ENCODE results near the gene PUM2. TPM values are rescaled to one million over a fixed set of nuclear protein-coding genes. Genes with fewer than 3 reads are reported as not detected.

Gene PUM2
- total RNA-seq, 1 donor from 2014 or later: 113 TPM

- no peak for DNase-seq
- H3K36me3 Mint-ChIP-seq (ENCODE audit: unreplicated experiment): no peaks in the 10 kb centered on the region
- peaks cover 9% of the 10 kb centered on the region for H3K27me3 Mint-ChIP-seq (ENCODE audit: unreplicated experiment)
- no peak for TF ChIP-seq CTCF (IDR thresholded peaks at IDR 0.05; ENCODE audit: partially characterized antibody, unreplicated experiment)
- H3K4me1 Mint-ChIP-seq (ENCODE audit: low read depth, unreplicated experiment): peaks cover 6% of the 10 kb centered on the region
- peaks cover 2% of the 10 kb centered on the region for H3K9me3 Mint-ChIP-seq (ENCODE audit: unreplicated experiment)
- H3K4me3 Mint-ChIP-seq (ENCODE audit: unreplicated experiment): no peak overlapping the region
- H3K27ac Mint-ChIP-seq (ENCODE audit: unreplicated experiment): no peak overlapping the region
These were observed 34.3 kb upstream of the PUM2 start for GRCh38 chr2:20384953-20385352.

- Mint-ChIP-seq H3K4me1 (ENCODE audit: low read depth, unreplicated experiment) (peaks cover 14% of the 10 kb centered on the region), H3K27ac (ENCODE audit: unreplicated experiment) (no peak overlapping the region), H3K27me3 (ENCODE audit: unreplicated experiment) (peaks cover 15% of the 10 kb centered on the region), H3K9me3 (ENCODE audit: unreplicated experiment) (peaks cover 7% of the 10 kb centered on the region), H3K4me3 (ENCODE audit: unreplicated experiment) (no peak overlapping the region), H3K36me3 (ENCODE audit: unreplicated experiment) (no peaks in the 10 kb centered on the region)
- no peak for TF ChIP-seq CTCF (IDR thresholded peaks at IDR 0.05; ENCODE audit: partially characterized antibody, unreplicated experiment)
- no peak for DNase-seq
These were observed 32.5 kb upstream of the PUM2 start for GRCh38 chr2:20382965-20383810.

GRCh38 chr2:20381457-20381856 lies 30.8 kb upstream of the PUM2 start:
- peaks cover 4% of the 10 kb centered on the region for H3K9me3 Mint-ChIP-seq (ENCODE audit: unreplicated experiment)
- no peak overlapping the region for H3K4me3 Mint-ChIP-seq (ENCODE audit: unreplicated experiment)
- H3K27ac Mint-ChIP-seq (ENCODE audit: unreplicated experiment): peak overlapping the region; percentile 8

GRCh38 chr2:20378891-20379519 lies 28.4 kb upstream of the PUM2 start:
- Mint-ChIP-seq H3K27ac (ENCODE audit: unreplicated experiment) (peak overlapping the region; percentile 88), H3K9me3 (ENCODE audit: unreplicated experiment) (peaks cover 4% of the 10 kb centered on the region), H3K27me3 (ENCODE audit: unreplicated experiment) (peaks cover 12% of the 10 kb centered on the region), H3K4me1 (ENCODE audit: low read depth, unreplicated experiment) (peaks cover 18% of the 10 kb centered on the region), H3K4me3 (ENCODE audit: unreplicated experiment) (no peak overlapping the region), H3K36me3 (ENCODE audit: unreplicated experiment) (no peaks in the 10 kb centered on the region)
- peak; percentile 77 for DNase-seq
- peak; percentile 60 for TF ChIP-seq CTCF (IDR thresholded peaks at IDR 0.05; ENCODE audit: partially characterized antibody, unreplicated experiment)

More at GRCh38 chr2:20381457-20381856, 30.8 kb upstream of the PUM2 start:
- H3K4me1 Mint-ChIP-seq (ENCODE audit: low read depth, unreplicated experiment): peaks cover 16% of the 10 kb centered on the region
- TF ChIP-seq CTCF (IDR thresholded peaks at IDR 0.05; ENCODE audit: partially characterized antibody, unreplicated experiment): no peak
- H3K36me3 Mint-ChIP-seq (ENCODE audit: unreplicated experiment): no peaks in the 10 kb centered on the region
- no peak for DNase-seq
- peaks cover 15% of the 10 kb centered on the region for H3K27me3 Mint-ChIP-seq (ENCODE audit: unreplicated experiment)

- H3K27ac Mint-ChIP-seq (ENCODE audit: unreplicated experiment): peak overlapping the region; percentile 77
- H3K27me3 Mint-ChIP-seq (ENCODE audit: unreplicated experiment): peaks cover 12% of the 10 kb centered on the region
These were observed 27.7 kb upstream of the PUM2 start for GRCh38 chr2:20378341-20378740.

More at GRCh38 chr2:20378341-20378740, 27.7 kb upstream of the PUM2 start:
- no peak overlapping the region for H3K4me3 Mint-ChIP-seq (ENCODE audit: unreplicated experiment)
- peaks cover 18% of the 10 kb centered on the region for H3K4me1 Mint-ChIP-seq (ENCODE audit: low read depth, unreplicated experiment)
- no peak for TF ChIP-seq CTCF (IDR thresholded peaks at IDR 0.05; ENCODE audit: partially characterized antibody, unreplicated experiment)
- no peak for DNase-seq
- H3K36me3 Mint-ChIP-seq (ENCODE audit: unreplicated experiment): no peaks in the 10 kb centered on the region
- H3K9me3 Mint-ChIP-seq (ENCODE audit: unreplicated experiment): peaks cover 4% of the 10 kb centered on the region

All from glutamatergic neuron (in vitro differentiated cells).